Fibroblast of the aortic adventitia (primary cell): ENCODE data around the gene EPHA7. TPM values are rescaled to one million over a fixed set of nuclear protein-coding genes. Genes with fewer than 3 reads are reported as not detected.

Experiments used
- DNase-seq: peaks from one replicate; pipeline ENCODE4 v3.0.0-alpha.2; 2010; ENCODE audit warnings: low read depth
- H3K4me3 ChIP-seq: 2 replicates; pipeline ENCODE4 v1.5.1; 2011; ENCODE audit warnings: low read depth, mild to moderate bottlenecking, control low read depth, low read length, moderate library complexity
- CTCF ChIP-seq: IDR thresholded peaks from 2 replicates; pipeline ENCODE4 v1.5.1; 2011; ENCODE audit warnings: mild to moderate bottlenecking, low read length, control low read depth, inconsistent platforms; ENCODE audit not compliant: insufficient read depth
- total RNA-seq: library from RNA; depleted of rRNA; stranded (reverse); fragments of >200 nt; gene quantifications from 2 replicates; pipeline ENCODE4 v1.2.3, GENCODE V29; 2012; ENCODE audit warnings: low replicate concordance

The EPHA7 gene
- total RNA-seq, 1 donor: 1.5 TPM

- TF ChIP-seq CTCF: no peak
- DNase-seq: no peak
- H3K4me3 ChIP-seq: no peak overlapping the region
Observed at GRCh38 chr6:93376026-93376540, 43.3 kb downstream of the EPHA7 start.

GRCh38 chr6:93373445-93373844 lies 45.9 kb downstream of the EPHA7 start:
- TF ChIP-seq CTCF: no peak
- no peak for DNase-seq
- no peak overlapping the region for H3K4me3 ChIP-seq

GRCh38 chr6:93371756-93372155 lies 47.6 kb downstream of the EPHA7 start:
- no peak overlapping the region for H3K4me3 ChIP-seq
- no peak for DNase-seq
- TF ChIP-seq CTCF: no peak

GRCh38 chr6:93369586-93370134 lies 49.7 kb downstream of the EPHA7 start:
- no peak for DNase-seq
- H3K4me3 ChIP-seq: no peak overlapping the region
- no peak for TF ChIP-seq CTCF

GRCh38 chr6:93366506-93366905 lies 52.9 kb downstream of the EPHA7 start:
- no peak overlapping the region for H3K4me3 ChIP-seq
- DNase-seq: no peak
- TF ChIP-seq CTCF: no peak

GRCh38 chr6:93365445-93365844 lies 53.9 kb downstream of the EPHA7 start:
- no peak overlapping the region for H3K4me3 ChIP-seq
- TF ChIP-seq CTCF: no peak
- DNase-seq: no peak

- no peak for DNase-seq
- no peak overlapping the region for H3K4me3 ChIP-seq
- TF ChIP-seq CTCF: no peak
Observed at GRCh38 chr6:93358435-93358834, 60.9 kb downstream of the EPHA7 start.
